ENCODE results near the gene NXPH3. TPM values are rescaled to one million over a fixed set of nuclear protein-coding genes. Genes with fewer than 3 reads are reported as not detected.

The NXPH3 gene
- total RNA-seq, 4 donors from 2014 or later = 1.0 to 5.1 (median 1.2) TPM

DNA sequence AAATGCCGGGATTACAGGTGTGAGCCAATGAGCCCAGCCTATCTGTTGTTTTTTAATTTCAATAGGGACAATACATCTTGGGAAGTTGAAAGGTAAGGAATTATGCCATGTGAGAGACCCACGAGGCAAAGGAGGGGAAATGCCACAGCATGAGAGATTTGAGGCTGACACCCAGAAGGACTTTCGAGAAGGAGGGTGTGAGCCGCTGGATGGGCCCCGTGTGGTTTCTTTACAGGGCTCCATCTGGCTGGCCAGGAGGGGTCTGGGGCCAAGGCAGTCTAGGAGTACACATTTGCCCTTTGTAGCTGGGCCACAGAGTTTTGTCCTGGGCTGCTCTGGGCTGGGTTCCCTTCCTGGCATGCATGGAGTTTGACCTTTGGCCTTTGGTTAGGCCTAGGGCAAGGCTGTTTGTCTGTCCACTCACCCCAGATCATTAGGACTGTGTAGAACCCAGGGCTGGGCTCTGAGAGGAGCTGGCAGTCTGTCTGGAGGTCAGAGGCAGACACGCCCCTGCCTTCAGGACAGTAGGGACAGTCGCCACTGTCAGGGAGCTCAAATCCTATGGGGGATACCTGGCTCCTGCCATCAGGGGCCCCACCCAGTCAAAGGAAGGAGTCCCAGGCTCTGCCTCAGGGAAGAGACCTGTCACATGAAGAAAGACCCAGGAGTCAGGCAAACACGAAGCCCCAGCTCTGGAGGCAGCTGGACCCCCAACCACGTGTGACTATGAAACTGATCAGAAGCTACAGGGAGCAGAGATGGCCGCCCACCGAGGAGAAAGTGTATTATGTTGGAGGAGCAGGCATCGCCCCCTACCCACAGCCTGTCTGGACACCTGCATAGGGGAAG, 24.2 kb upstream of the NXPH3 start:
- Histone ChIP-seq H3K27ac (no peak overlapping the region), H3K4me3 (replicated peaks in 1 of 3) (no peak overlapping the region), H3K9me3 (no peaks in the 10 kb centered on the region), H3K36me3 (no peaks in the 10 kb centered on the region), H3K4me1 (peaks cover 16 to 20% of the 10 kb centered on the region in 2 donors), H3K27me3 (no peaks in the 10 kb centered on the region)
- DNase-seq = no peak
- TF ChIP-seq, protein P1, sequence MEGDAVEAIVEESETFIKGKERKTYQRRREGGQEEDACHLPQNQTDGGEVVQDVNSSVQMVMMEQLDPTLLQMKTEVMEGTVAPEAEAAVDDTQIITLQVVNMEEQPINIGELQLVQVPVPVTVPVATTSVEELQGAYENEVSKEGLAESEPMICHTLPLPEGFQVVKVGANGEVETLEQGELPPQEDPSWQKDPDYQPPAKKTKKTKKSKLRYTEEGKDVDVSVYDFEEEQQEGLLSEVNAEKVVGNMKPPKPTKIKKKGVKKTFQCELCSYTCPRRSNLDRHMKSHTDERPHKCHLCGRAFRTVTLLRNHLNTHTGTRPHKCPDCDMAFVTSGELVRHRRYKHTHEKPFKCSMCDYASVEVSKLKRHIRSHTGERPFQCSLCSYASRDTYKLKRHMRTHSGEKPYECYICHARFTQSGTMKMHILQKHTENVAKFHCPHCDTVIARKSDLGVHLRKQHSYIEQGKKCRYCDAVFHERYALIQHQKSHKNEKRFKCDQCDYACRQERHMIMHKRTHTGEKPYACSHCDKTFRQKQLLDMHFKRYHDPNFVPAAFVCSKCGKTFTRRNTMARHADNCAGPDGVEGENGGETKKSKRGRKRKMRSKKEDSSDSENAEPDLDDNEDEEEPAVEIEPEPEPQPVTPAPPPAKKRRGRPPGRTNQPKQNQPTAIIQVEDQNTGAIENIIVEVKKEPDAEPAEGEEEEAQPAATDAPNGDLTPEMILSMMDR (IDR thresholded peaks at IDR 0.05) = no peak
- TF ChIP-seq POLR2A (IDR thresholded peaks at IDR 0.05) = no peak
- 89 to 93% methylated on average over 11 to 12 of the region's 12 CpGs for WGBS, 2 donors
- intact Hi-C loops (cut with DNase I) = loop anchor here (5.0 to 10.0 kb wide), 2 partner anchors 114 to 237 kb away; no protein-coding TSS in a partner anchor

GRCh38 chr17:49552070-49552751, 23.5 kb upstream of the NXPH3 start:
- H3K4me1 ChIP-seq = peaks cover 17 to 21% of the 10 kb centered on the region in 2 donors
- H3K27ac ChIP-seq = no peak overlapping the region
- intact Hi-C loops (cut with DNase I) = loop anchor here (5.0 to 10.0 kb wide), 2 partner anchors 115 to 237 kb away; no protein-coding TSS in a partner anchor
- no peaks in the 10 kb centered on the region for H3K9me3 ChIP-seq
- no peaks in the 10 kb centered on the region for H3K27me3 ChIP-seq
- WGBS, 2 donors = 90 to 91% methylated on average over 24 to 25 of the region's 27 CpGs
- H3K4me3 ChIP-seq (replicated peaks in 1 of 3) = no peak overlapping the region
- TF ChIP-seq, protein P1 (IDR thresholded peaks at IDR 0.05) = no peak
- no peak for TF ChIP-seq POLR2A (IDR thresholded peaks at IDR 0.05)
- no peaks in the 10 kb centered on the region for H3K36me3 ChIP-seq
- DNase-seq = no peak

GRCh38 chr17:49553676-49554335, 21.9 kb upstream of the NXPH3 start:
- Histone ChIP-seq H3K9me3 (no peaks in the 10 kb centered on the region), H3K27ac (no peak overlapping the region), H3K27me3 (no peaks in the 10 kb centered on the region), H3K4me3 (replicated peaks in 1 of 3) (no peak overlapping the region), H3K36me3 (no peaks in the 10 kb centered on the region), H3K4me1 (peaks cover 17 to 21% of the 10 kb centered on the region in 2 donors)
- 91 to 94% methylated on average over 8 of the region's 8 CpGs for WGBS, 2 donors
- no peak for DNase-seq
- intact Hi-C loops (cut with DNase I) = loop anchor here (5.0 to 10.0 kb wide), 2 partner anchors 117 to 239 kb away; no protein-coding TSS in a partner anchor
- TF ChIP-seq, protein P1 (IDR thresholded peaks at IDR 0.05) = no peak
- no peak for TF ChIP-seq POLR2A (IDR thresholded peaks at IDR 0.05)

DNA sequence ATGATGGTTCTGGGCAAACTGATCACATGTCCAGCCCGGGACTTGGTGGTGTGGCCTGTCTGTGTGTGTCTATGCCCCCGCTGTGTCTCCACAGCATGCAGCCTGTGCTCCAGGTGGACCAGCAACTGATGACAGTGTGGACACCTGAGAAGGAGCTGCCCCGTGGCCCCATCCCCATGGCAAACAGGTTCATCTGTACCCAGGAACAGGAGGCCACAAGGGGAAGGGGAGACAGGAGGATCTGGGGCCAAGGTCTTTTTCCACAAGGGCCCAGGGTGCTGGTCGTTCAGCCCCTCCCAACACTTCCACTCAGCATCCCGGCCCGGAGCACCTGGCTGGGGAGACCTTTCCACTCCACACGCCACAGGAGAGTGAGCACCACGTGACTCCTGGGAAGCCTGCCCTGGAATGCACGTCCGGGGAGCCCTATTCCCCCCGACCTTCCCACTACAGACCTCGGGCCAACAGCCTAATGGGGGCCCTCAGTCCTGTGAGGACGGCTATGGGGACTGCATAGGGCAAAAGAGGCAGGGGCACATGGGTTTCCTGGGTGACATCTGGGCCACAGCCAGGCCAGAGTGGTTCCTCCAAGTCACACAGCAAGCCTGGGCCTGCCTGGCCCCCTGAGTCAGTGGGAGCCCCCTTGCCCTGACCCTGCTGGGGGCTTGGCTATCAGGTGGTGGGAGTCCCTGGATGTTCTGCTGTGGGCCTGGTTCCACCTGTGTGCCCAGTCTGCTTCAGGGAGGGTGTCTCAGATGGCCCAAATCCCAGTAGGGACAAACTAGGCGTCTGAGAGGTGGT, 20.8 kb upstream of the NXPH3 start:
- H3K27ac ChIP-seq = peak overlapping the region; percentile 37 to 75 (median 52)
- peak; percentile 90 to 91 for DNase-seq

More for the DNA sequence above, 20.8 kb upstream of the NXPH3 start:
- TF ChIP-seq, protein P1 (IDR thresholded peaks at IDR 0.05) = no peak
- no peak for TF ChIP-seq POLR2A (IDR thresholded peaks at IDR 0.05)
- no peaks in the 10 kb centered on the region for H3K9me3 ChIP-seq
- H3K4me1 ChIP-seq = peaks cover 17 to 21% of the 10 kb centered on the region in 2 donors
- intact Hi-C loops (cut with DNase I) = loop anchor here (5.0 to 10.0 kb wide), 2 partner anchors 118 to 240 kb away; no protein-coding TSS in a partner anchor
- H3K36me3 ChIP-seq = no peaks in the 10 kb centered on the region
- H3K27me3 ChIP-seq = no peaks in the 10 kb centered on the region
- no peak overlapping the region for H3K4me3 ChIP-seq (replicated peaks in 1 of 3)
- WGBS, 2 donors = 47 to 58% methylated on average over 12 to 14 of the region's 14 CpGs

All from thyroid gland (tissue), 4 donors.